Measurements from ENCODE around the gene MDGA2. TPM values are rescaled to one million over a fixed set of nuclear protein-coding genes. Genes with fewer than 3 reads are reported as not detected.

Gene MDGA2
- total and polyA plus RNA-seq, 8 donors: not detected

DNA sequence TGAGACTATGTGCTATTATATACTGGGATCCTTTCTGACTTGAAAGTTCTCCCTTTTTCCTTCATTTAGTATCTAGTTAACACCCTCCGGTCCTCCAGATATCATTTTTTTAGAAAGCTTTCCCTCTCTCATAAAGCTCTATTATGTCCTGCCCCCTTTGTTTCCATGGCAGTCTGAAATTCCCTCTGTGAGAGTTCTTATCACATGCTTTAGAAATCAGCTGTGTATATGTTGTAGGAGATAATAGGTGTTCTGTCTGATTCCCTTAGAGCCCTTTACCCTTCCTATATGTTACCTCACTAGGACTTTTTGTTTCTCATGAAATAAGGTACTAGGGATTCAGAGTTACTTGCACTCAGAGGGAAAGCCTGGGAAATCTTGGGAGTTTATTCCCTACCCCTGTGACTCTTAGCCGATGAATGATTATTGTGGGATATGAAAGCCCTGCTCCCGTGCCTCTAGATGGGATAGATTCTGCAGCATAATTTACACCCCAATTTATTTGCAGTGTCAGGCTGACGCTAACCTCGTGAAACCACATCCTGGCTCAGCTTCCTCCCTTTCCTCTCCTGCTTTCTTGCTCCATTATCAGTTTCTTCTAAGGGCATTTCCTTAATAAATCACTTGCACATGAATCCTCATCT lies 448.4 kb downstream of the MDGA2 start:
- no peak for ATAC-seq
- no peak for DNase-seq
- no peaks in the 10 kb centered on the region for H3K9me3 ChIP-seq
- no peaks in the 10 kb centered on the region for H3K27me3 ChIP-seq
- H3K36me3 ChIP-seq: no peaks in the 10 kb centered on the region
- H3K4me3 ChIP-seq: no peak overlapping the region
- intact Hi-C loops (cut with DNase I): no loop called here
- 25 to 33% methylated on average over 5 of the region's 5 CpGs for WGBS, 2 donors
- TF ChIP-seq CTCF (IDR thresholded peaks at IDR 0.05): no peak
- no peak overlapping the region for H3K27ac ChIP-seq
- no peak for FAIRE-seq
- no peaks in the 10 kb centered on the region for H3K4me1 ChIP-seq

DNA sequence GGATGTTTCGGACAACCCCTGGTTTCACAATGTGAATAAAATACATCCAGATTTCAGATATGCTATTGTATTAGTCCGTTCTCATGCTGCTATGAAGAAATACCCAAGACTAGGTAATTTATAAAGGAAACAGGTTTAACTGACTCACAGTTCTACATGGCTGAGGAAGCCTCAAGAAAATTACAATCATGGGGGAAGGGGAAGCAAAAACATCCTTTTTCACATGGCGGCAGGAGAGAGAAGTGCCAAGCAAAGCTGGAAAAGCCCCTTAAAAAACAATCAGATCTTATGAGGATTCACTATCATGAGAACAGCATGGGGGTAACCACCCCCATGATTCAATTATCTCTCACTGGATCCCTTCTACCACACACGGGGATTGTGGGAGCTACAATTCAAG lies 451.7 kb downstream of the MDGA2 start:
- Histone ChIP-seq H3K9me3 (no peaks in the 10 kb centered on the region), H3K27ac (no peak overlapping the region), H3K36me3 (no peaks in the 10 kb centered on the region), H3K4me1 (no peaks in the 10 kb centered on the region), H3K27me3 (no peaks in the 10 kb centered on the region), H3K4me3 (no peak overlapping the region)
- WGBS, 2 donors: 65 to 68% methylated on average over 4 of the region's 4 CpGs
- intact Hi-C loops (cut with DNase I): no loop called here
- no peak for TF ChIP-seq CTCF (IDR thresholded peaks at IDR 0.05)
- ATAC-seq (no peak), FAIRE-seq (no peak), DNase-seq (no peak)

GRCh38 chr14:47220096-47220495 lies 455.3 kb downstream of the MDGA2 start:
- Histone ChIP-seq H3K4me1 (no peaks in the 10 kb centered on the region), H3K27me3 (no peaks in the 10 kb centered on the region), H3K4me3 (no peak overlapping the region), H3K36me3 (no peaks in the 10 kb centered on the region), H3K27ac (no peak overlapping the region), H3K9me3 (no peaks in the 10 kb centered on the region)
- no peak for ATAC-seq
- no peak for FAIRE-seq
- no peak for TF ChIP-seq CTCF (IDR thresholded peaks at IDR 0.05)
- 61 to 70% methylated on average over 2 of the region's 2 CpGs for WGBS, 2 donors
- intact Hi-C loops (cut with DNase I): no loop called here
- DNase-seq: no peak

GRCh38 chr14:47211263-47211662 lies 464.1 kb downstream of the MDGA2 start:
- no peak for FAIRE-seq
- Histone ChIP-seq H3K4me3 (no peak overlapping the region), H3K4me1 (no peaks in the 10 kb centered on the region), H3K36me3 (no peaks in the 10 kb centered on the region), H3K27me3 (no peaks in the 10 kb centered on the region), H3K9me3 (no peaks in the 10 kb centered on the region), H3K27ac (no peak overlapping the region)
- no peak for ATAC-seq
- intact Hi-C loops (cut with DNase I): no loop called here
- no peak for DNase-seq
- 46 to 83% methylated on average over 1 of the region's 1 CpG for WGBS, 2 donors
- no peak for TF ChIP-seq CTCF (IDR thresholded peaks at IDR 0.05)

DNA sequence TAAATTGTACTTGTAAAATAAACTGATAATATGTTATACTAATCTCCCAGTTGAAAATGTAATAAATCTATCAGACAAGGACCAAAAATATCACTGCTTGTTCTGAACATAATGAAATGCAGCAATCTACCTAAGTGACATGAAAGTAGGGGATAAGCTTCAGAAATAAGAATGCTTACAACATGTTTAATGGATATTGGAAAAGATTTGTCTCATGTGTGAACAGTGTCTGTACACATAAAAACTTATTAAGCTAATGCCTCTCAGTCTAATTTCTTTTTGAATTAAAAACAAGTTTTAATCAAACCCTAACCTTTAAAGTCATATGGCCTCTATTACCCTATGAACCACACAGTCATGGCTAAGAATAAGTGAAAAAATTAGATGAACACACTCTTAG lies 465.3 kb downstream of the MDGA2 start:
- Histone ChIP-seq H3K27ac (no peak overlapping the region), H3K9me3 (no peaks in the 10 kb centered on the region), H3K4me1 (no peaks in the 10 kb centered on the region), H3K27me3 (no peaks in the 10 kb centered on the region), H3K4me3 (no peak overlapping the region), H3K36me3 (no peaks in the 10 kb centered on the region)
- DNase-seq (no peak), ATAC-seq (no peak), FAIRE-seq (no peak)
- intact Hi-C loops (cut with DNase I): no loop called here
- TF ChIP-seq CTCF (IDR thresholded peaks at IDR 0.05): no peak
